Activated CD4-positive, alpha-beta T cell treated with anti-CD3 and anti-CD28 coated beads, Interleukin-2, amount 10 ng/mL, durations not matched to agents 7 days and 5 days (primary cell): ENCODE data around the gene ADCK1. TPM values are rescaled to one million over a fixed set of nuclear protein-coding genes. Genes with fewer than 3 reads are reported as not detected.
A peak's percentile ranks its signal among the peaks of the same experiment; 100 is the strongest.
"Not testable (repeated sequence)": the region's sequence is repeated elsewhere in the genome, so short reads cannot be mapped to it uniquely, and the experiment has no call there.

Experiments used
- CTCF ChIA-PET: fragments of 350-600 bp; sonication (Branson Sonifier 250); formaldehyde crosslinking; loops from one replicate; lab custom pipeline; 2021; ENCODE audit warnings: antibody characterized with exemption; lab: Charles Lee
- POLR2A ChIA-PET: fragments of 350-600 bp; sonication (Branson Sonifier 250); formaldehyde crosslinking; loops from one replicate; lab custom pipeline; 2021; ENCODE audit warnings: antibody characterized with exemption; lab: Charles Lee
- DNase-seq: peaks from one replicate; pipeline ENCODE4 v3.0.0-alpha.2; 2020
- H3K27ac Mint-ChIP-seq: one replicate; pipeline ENCODE4 v1.8.0; 2021; ENCODE audit warnings: mild to moderate bottlenecking, moderate library complexity, mixed read lengths
- H3K27me3 Mint-ChIP-seq: one replicate; pipeline ENCODE4 v1.8.0; 2021; ENCODE audit warnings: mixed read lengths
- H3K36me3 Mint-ChIP-seq: one replicate; pipeline ENCODE4 v1.8.0; 2021; ENCODE audit warnings: low read depth, mixed read lengths
- H3K4me1 Mint-ChIP-seq: one replicate; pipeline ENCODE4 v1.8.0; 2021; ENCODE audit warnings: mixed read lengths
- H3K4me3 Mint-ChIP-seq: one replicate; pipeline ENCODE4 v1.8.0; 2021; ENCODE audit warnings: mild to moderate bottlenecking, moderate library complexity, mixed read lengths
- H3K9me3 Mint-ChIP-seq: one replicate; pipeline ENCODE4 v1.8.0; 2021; ENCODE audit warnings: mixed read lengths
- total RNA-seq, 2 experiments: library from RNA; stranded (reverse); gene quantifications; one replicate each; pipeline ENCODE4 v1.2.3, GENCODE V29; 2021

Gene ADCK1
- total RNA-seq: 1 to 10 TPM; 6.7 to 7.7 TPM

- DNase-seq: peak; percentile 88
- CTCF ChIA-PET: interaction anchor here (0.6 to 1.0 kb wide), 2 partner anchors 10 to 40 kb away, joined by 3 to 5 read pairs; no protein-coding TSS in a partner anchor
- Mint-ChIP-seq H3K36me3 (no peaks in the 10 kb centered on the region), H3K4me1 (peaks cover 21% of the 10 kb centered on the region), H3K27me3 (peaks cover 3% of the 10 kb centered on the region), H3K27ac (peak within 1 kb of the TSS; percentile 84), H3K9me3 (no peaks in the 10 kb centered on the region), H3K4me3 (peak within 1 kb of the TSS; percentile 80)
- POLR2A ChIA-PET: no interaction called here
Observed at GRCh38 chr14:77799863-77800730, at the start of gene ADCK1. Gene ADCK1, plus strand, starts transcription at chr14:77800109. Its CDS starts 18,870 bp downstream, at chr14:77818979.

GRCh38 chr14:77752266-77752665, 47.6 kb upstream of the ADCK1 start:
- DNase-seq: no peak
- no peaks in the 10 kb centered on the region for H3K9me3 Mint-ChIP-seq
- H3K4me3 Mint-ChIP-seq: no peak overlapping the region
- ChIA-PET POLR2A (no interaction called here), CTCF (interaction anchor here (1.2 to 1.4 kb wide), 2 partner anchors 8 to 11 kb away, joined by 6 read pairs; partner anchors contain the start of gene SNW1)
- peaks cover 11% of the 10 kb centered on the region for H3K4me1 Mint-ChIP-seq
- no peak overlapping the region for H3K27ac Mint-ChIP-seq
- H3K36me3 Mint-ChIP-seq: peaks cover 56% of the 10 kb centered on the region
- H3K27me3 Mint-ChIP-seq: no peaks in the 10 kb centered on the region

GRCh38 chr14:77752799-77753516, 47.0 kb upstream of the ADCK1 start:
- Mint-ChIP-seq H3K4me3 (no peak overlapping the region), H3K4me1 (peaks cover 17% of the 10 kb centered on the region), H3K36me3 (peaks cover 57% of the 10 kb centered on the region), H3K9me3 (no peaks in the 10 kb centered on the region), H3K27ac (no peak overlapping the region), H3K27me3 (no peaks in the 10 kb centered on the region)
- ChIA-PET CTCF (interaction anchor here (1.4 kb wide), 1 partner anchor 11 kb away, joined by 6 read pairs; no protein-coding TSS in a partner anchor), POLR2A (interaction anchor here (0.6 kb wide), 1 partner anchor 34 kb away, joined by 3 read pairs; no protein-coding TSS in a partner anchor)
- no peak for DNase-seq

GRCh38 chr14:77760381-77761204, 39.3 kb upstream of the ADCK1 start, which contains the start of gene SNW1:
Gene SNW1, minus strand, starts transcription at chr14:77761156. Its CDS starts 29 bp downstream, at chr14:77761127.
- ChIA-PET POLR2A (interaction anchor here (1.0 kb wide), 1 partner anchor 384 kb away, joined by 3 read pairs; the partner anchor contains the start of genes SAMD15 and TMED8), CTCF (interaction anchor here (0.9 to 2.1 kb wide), 5 partner anchors 9 to 55 kb away, joined by 3 to 6 read pairs (median 4); no protein-coding TSS in a partner anchor)
- Mint-ChIP-seq H3K36me3 (peaks cover 24% of the 10 kb centered on the region), H3K27ac (peak within 1 kb of the TSS; percentile 99), H3K4me3 (peak within 1 kb of the TSS; percentile 96), H3K27me3 (no peaks in the 10 kb centered on the region), H3K4me1 (peaks cover 39% of the 10 kb centered on the region), H3K9me3 (no peaks in the 10 kb centered on the region)
- peak; percentile 95 for DNase-seq

GRCh38 chr14:77761205-77761931, 38.5 kb upstream of the ADCK1 start:
- CTCF ChIA-PET: interaction anchor here (1.6 to 2.1 kb wide), 2 partner anchors 10 to 56 kb away, joined by 5 to 6 read pairs; no protein-coding TSS in a partner anchor
- DNase-seq: peak; percentile 10
- Mint-ChIP-seq H3K9me3 (no peaks in the 10 kb centered on the region), H3K4me3 (peak overlapping the region; percentile 96), H3K36me3 (peaks cover 20% of the 10 kb centered on the region), H3K4me1 (peaks cover 36% of the 10 kb centered on the region), H3K27me3 (no peaks in the 10 kb centered on the region), H3K27ac (peak overlapping the region; percentile 99)
- POLR2A ChIA-PET: no interaction called here

GRCh38 chr14:77763316-77763715, 36.6 kb upstream of the ADCK1 start:
- H3K4me3 Mint-ChIP-seq: no peak overlapping the region

GRCh38 chr14:77763978-77764377, 35.9 kb upstream of the ADCK1 start:
- ChIA-PET CTCF (interaction anchor here (1.3 kb wide), 1 partner anchor 23 kb away, joined by 3 read pairs; no protein-coding TSS in a partner anchor), POLR2A (interaction anchor here (0.6 kb wide), 1 partner anchor 367 kb away, joined by 4 read pairs; no protein-coding TSS in a partner anchor)
- Mint-ChIP-seq H3K36me3 (peaks cover 7% of the 10 kb centered on the region), H3K27ac (no peak overlapping the region), H3K9me3 (no peaks in the 10 kb centered on the region), H3K4me1 (peaks cover 26% of the 10 kb centered on the region), H3K4me3 (no peak overlapping the region), H3K27me3 (no peaks in the 10 kb centered on the region)
- DNase-seq: no peak

More at GRCh38 chr14:77763316-77763715, 36.6 kb upstream of the ADCK1 start:
- no peaks in the 10 kb centered on the region for H3K27me3 Mint-ChIP-seq
- peaks cover 13% of the 10 kb centered on the region for H3K36me3 Mint-ChIP-seq
- ChIA-PET CTCF (interaction anchor here (0.6 to 1.3 kb wide), 3 partner anchors 22 to 68 kb away, joined by 3 to 4 read pairs (median 3); no protein-coding TSS in a partner anchor), POLR2A (interaction anchor here (0.6 kb wide), 1 partner anchor 366 kb away, joined by 4 read pairs; no protein-coding TSS in a partner anchor)
- H3K4me1 Mint-ChIP-seq: peaks cover 29% of the 10 kb centered on the region
- H3K9me3 Mint-ChIP-seq: no peaks in the 10 kb centered on the region
- H3K27ac Mint-ChIP-seq: no peak overlapping the region
- DNase-seq: no peak

GRCh38 chr14:77768442-77769069, 31.4 kb upstream of the ADCK1 start:
- H3K27me3 Mint-ChIP-seq, DNase-seq, H3K36me3 Mint-ChIP-seq, H3K9me3 Mint-ChIP-seq, POLR2A ChIA-PET, H3K4me1 Mint-ChIP-seq, H3K4me3 Mint-ChIP-seq: not testable (repeated sequence)
- peak overlapping the region; percentile 57 for H3K27ac Mint-ChIP-seq
- CTCF ChIA-PET: interaction anchor here (0.6 kb wide), 1 partner anchor 639 kb away, joined by 6 read pairs; no protein-coding TSS in a partner anchor

GRCh38 chr14:77773966-77774365, 25.9 kb upstream of the ADCK1 start:
- H3K36me3 Mint-ChIP-seq, H3K27ac Mint-ChIP-seq, DNase-seq, POLR2A ChIA-PET, H3K4me3 Mint-ChIP-seq, CTCF ChIA-PET, H3K4me1 Mint-ChIP-seq, H3K9me3 Mint-ChIP-seq, H3K27me3 Mint-ChIP-seq: not testable (repeated sequence)

- Mint-ChIP-seq H3K27ac (no peak overlapping the region), H3K9me3 (no peaks in the 10 kb centered on the region), H3K27me3 (no peaks in the 10 kb centered on the region), H3K4me3 (no peak overlapping the region), H3K4me1 (no peaks in the 10 kb centered on the region), H3K36me3 (no peaks in the 10 kb centered on the region)
- no peak for DNase-seq
- ChIA-PET CTCF (no interaction called here), POLR2A (no interaction called here)
Observed at GRCh38 chr14:77782202-77782601, 17.7 kb upstream of the ADCK1 start.

GRCh38 chr14:77786148-77786547, 13.8 kb upstream of the ADCK1 start:
- H3K27me3 Mint-ChIP-seq: no peaks in the 10 kb centered on the region
- no peak overlapping the region for H3K27ac Mint-ChIP-seq
- no peaks in the 10 kb centered on the region for H3K4me1 Mint-ChIP-seq
- no peaks in the 10 kb centered on the region for H3K36me3 Mint-ChIP-seq
- CTCF ChIA-PET: interaction anchor here (0.7 kb wide), 1 partner anchor 23 kb away, joined by 3 read pairs; no protein-coding TSS in a partner anchor
- H3K4me3 Mint-ChIP-seq: no peak overlapping the region
- no peak for DNase-seq
- POLR2A ChIA-PET: no interaction called here
- H3K9me3 Mint-ChIP-seq: no peaks in the 10 kb centered on the region
